Loucy (cell line): ENCODE results near the gene YTHDF2.
"Not testable (repeated sequence)": the region's sequence is repeated elsewhere in the genome, so short reads cannot be mapped to it uniquely, and the experiment has no call there.

Source experiments
- EZH2phosphoT487 ChIP-seq: fragments of 200-600 bp; IDR thresholded peaks from 2 replicates; pipeline ENCODE4 v1.6.1; 2018; ENCODE audit warnings: antibody characterized with exemption, mild to moderate bottlenecking, moderate library complexity, borderline replicate concordance
- TF ChIP-seq, protein P1 (sequence below): fragments of 200-600 bp; sonication (generic); conservative IDR thresholded peaks from 2 replicates; pipeline ENCODE4 v1.5.1; 2014; ENCODE audit warnings: mild to moderate bottlenecking, antibody characterized with exemption, low read length

DNA sequence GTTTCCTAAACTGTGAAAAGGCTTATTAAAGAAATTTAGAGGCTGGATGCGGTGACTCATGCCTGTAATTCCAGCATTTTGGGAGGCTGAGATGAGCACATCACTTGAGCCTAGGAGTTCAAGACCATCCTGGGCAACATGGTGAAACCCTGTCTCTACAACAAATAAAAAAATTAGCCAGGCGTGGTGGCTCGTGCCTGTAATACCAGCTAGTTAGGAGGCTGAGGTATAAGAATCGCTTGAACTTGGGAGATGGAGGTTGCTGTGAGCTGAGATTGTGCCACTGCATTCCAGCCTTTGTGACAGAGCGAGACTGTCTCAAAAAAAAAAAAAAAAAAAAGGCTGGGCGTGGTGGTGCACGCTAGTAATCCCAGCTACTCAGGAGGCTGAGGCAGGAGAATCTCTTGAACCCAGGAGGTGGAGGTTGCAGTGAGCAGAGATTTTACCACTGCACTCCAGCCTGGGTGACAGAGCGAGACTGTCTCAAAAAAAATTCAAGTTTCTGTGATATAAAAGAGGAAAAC lies 14.1 kb downstream of the YTHDF2 start:
- TF ChIP-seq, protein P1, sequence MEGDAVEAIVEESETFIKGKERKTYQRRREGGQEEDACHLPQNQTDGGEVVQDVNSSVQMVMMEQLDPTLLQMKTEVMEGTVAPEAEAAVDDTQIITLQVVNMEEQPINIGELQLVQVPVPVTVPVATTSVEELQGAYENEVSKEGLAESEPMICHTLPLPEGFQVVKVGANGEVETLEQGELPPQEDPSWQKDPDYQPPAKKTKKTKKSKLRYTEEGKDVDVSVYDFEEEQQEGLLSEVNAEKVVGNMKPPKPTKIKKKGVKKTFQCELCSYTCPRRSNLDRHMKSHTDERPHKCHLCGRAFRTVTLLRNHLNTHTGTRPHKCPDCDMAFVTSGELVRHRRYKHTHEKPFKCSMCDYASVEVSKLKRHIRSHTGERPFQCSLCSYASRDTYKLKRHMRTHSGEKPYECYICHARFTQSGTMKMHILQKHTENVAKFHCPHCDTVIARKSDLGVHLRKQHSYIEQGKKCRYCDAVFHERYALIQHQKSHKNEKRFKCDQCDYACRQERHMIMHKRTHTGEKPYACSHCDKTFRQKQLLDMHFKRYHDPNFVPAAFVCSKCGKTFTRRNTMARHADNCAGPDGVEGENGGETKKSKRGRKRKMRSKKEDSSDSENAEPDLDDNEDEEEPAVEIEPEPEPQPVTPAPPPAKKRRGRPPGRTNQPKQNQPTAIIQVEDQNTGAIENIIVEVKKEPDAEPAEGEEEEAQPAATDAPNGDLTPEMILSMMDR: not testable (repeated sequence)
- not testable (repeated sequence) for TF ChIP-seq EZH2phosphoT487
